Right lung (tissue), 5 donors: Measurements from ENCODE around the gene NXPH4. TPM values are rescaled to one million over a fixed set of nuclear protein-coding genes. Genes with fewer than 3 reads are reported as not detected.
A peak's percentile ranks its signal among the peaks of the same experiment; 100 is the strongest.

Source experiments
- DNase-seq, 2 donors: peaks; one replicate each; pipeline ENCODE4 v3.0.0-alpha.2; 2013
- polyA plus RNA-seq, 5 donors: library from polyadenylated mRNA; unstranded; fragments of 120-200 nt; gene quantifications; one replicate each; pipeline versions ENCODE4 v1.2.1 to v1.2.3, GENCODE V29; 2013; ENCODE audit warnings: inconsistent platforms in 1 of 5, low replicate concordance in 1 of 5; ENCODE audit not compliant: insufficient read length in 5 of 5, insufficient read depth in 1 of 5

Gene NXPH4
- polyA plus RNA-seq, 5 donors, result 0.52 to 2.0 (median 0.91) TPM

GRCh38 chr12:57230381-57231155 lies 14.0 kb downstream of the NXPH4 start:
- DNase-seq, result no peak

- no peak for DNase-seq
Measured at GRCh38 chr12:57231276-57232021, 14.9 kb downstream of the NXPH4 start.

- no peak for DNase-seq
Measured at GRCh38 chr12:57232156-57232756, 15.7 kb downstream of the NXPH4 start.

GRCh38 chr12:57233357-57234232 lies 17.0 kb downstream of the NXPH4 start:
- DNase-seq, result no peak

GRCh38 chr12:57234233-57234570 lies 17.6 kb downstream of the NXPH4 start:
- DNase-seq, result no peak

- no peak for DNase-seq
Measured at GRCh38 chr12:57234571-57235016, 18.0 kb downstream of the NXPH4 start.

- peak; percentile 70 to 75 for DNase-seq
Measured at GRCh38 chr12:57235017-57235727, 18.6 kb downstream of the NXPH4 start.

- no peak for DNase-seq
Measured at GRCh38 chr12:57235728-57236131, 19.1 kb downstream of the NXPH4 start.

GRCh38 chr12:57236201-57236924 lies 19.8 kb downstream of the NXPH4 start:
- DNase-seq, result no peak

- DNase-seq, result no peak
Measured at GRCh38 chr12:57236925-57237595, 20.5 kb downstream of the NXPH4 start.

- DNase-seq, result no peak
Measured at GRCh38 chr12:57237596-57237931, 21.0 kb downstream of the NXPH4 start.

- DNase-seq, result no peak
Measured at GRCh38 chr12:57237932-57238853, 21.6 kb downstream of the NXPH4 start.

GRCh38 chr12:57238854-57239554 lies 22.4 kb downstream of the NXPH4 start:
- DNase-seq, result peak; percentile 81 to 85

- DNase-seq, result no peak
Measured at GRCh38 chr12:57239587-57240065, 23.0 kb downstream of the NXPH4 start.

- no peak for DNase-seq
Measured at GRCh38 chr12:57240066-57240921, 23.7 kb downstream of the NXPH4 start.

GRCh38 chr12:57240926-57241401 lies 24.4 kb downstream of the NXPH4 start:
- DNase-seq, result no peak
